Central memory CD8-positive, alpha-beta T cell (primary cell): ENCODE data around the gene NT5DC1.

ENCODE experiments used
- ATAC-seq: fragments of 150-1000 bp; cut with Tn5 transposase; replicated peaks from 2 replicates; pipeline ENCODE4 v1.10.0; 2022; ENCODE audit warnings: mild to moderate bottlenecking, moderate FRiP score, moderate number of reproducible peaks; ENCODE audit not compliant: poor library complexity, severe bottlenecking; ENCODE audit errors: extremely low read depth
- DNase-seq, 2 donors: peaks; one replicate each; pipeline ENCODE4 v3.0.0; 2021; ENCODE audit warnings: low spot score in 2 of 2
- H3K27ac Mint-ChIP-seq: one replicate; pipeline ENCODE4 v1.8.0; 2022; ENCODE audit warnings: low read depth, mild to moderate bottlenecking, moderate library complexity, mixed read lengths
- H3K27me3 Mint-ChIP-seq: one replicate; pipeline ENCODE4 v1.8.0; 2022; ENCODE audit warnings: mixed read lengths
- H3K36me3 Mint-ChIP-seq: one replicate; pipeline ENCODE4 v1.8.0; 2022; ENCODE audit warnings: mild to moderate bottlenecking, moderate library complexity, mixed read lengths; ENCODE audit not compliant: insufficient read depth
- H3K4me1 Mint-ChIP-seq: one replicate; pipeline ENCODE4 v1.8.0; 2022; ENCODE audit warnings: mixed read lengths
- H3K4me3 Mint-ChIP-seq: one replicate; pipeline ENCODE4 v1.8.0; 2022; ENCODE audit warnings: mild to moderate bottlenecking, moderate library complexity, mixed read lengths
- H3K9me3 Mint-ChIP-seq: one replicate; pipeline ENCODE4 v1.8.0; 2022; ENCODE audit warnings: mixed read lengths

NT5DC1 gene

DNA sequence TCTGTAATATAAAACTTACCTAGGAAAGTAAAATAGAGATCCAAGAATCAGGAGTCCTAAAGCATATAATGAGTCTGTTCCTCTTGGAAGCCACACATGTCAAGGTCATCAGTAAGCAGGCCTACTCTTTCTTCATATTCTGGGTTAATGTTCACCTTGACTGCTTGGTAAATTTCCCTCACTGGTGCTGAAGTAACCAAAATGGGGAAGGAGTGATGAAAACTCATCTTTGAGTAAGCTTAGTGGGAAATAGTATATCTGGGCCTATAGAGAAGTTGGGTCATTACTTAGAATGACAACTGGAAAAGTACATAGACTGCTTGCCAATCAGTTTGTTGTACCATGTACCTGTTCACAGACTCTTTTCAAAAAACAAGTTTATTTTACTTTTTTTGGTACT is 146.6 kb downstream of the NT5DC1 start:
- peak overlapping the region; percentile 19 for H3K27ac Mint-ChIP-seq
- H3K36me3 Mint-ChIP-seq: peaks cover 8% of the 10 kb centered on the region
- no peaks in the 10 kb centered on the region for H3K9me3 Mint-ChIP-seq
- H3K4me1 Mint-ChIP-seq: no peaks in the 10 kb centered on the region
- no peak overlapping the region for H3K4me3 Mint-ChIP-seq
- no peaks in the 10 kb centered on the region for H3K27me3 Mint-ChIP-seq
- ATAC-seq: no peak
- DNase-seq: no peak

DNA sequence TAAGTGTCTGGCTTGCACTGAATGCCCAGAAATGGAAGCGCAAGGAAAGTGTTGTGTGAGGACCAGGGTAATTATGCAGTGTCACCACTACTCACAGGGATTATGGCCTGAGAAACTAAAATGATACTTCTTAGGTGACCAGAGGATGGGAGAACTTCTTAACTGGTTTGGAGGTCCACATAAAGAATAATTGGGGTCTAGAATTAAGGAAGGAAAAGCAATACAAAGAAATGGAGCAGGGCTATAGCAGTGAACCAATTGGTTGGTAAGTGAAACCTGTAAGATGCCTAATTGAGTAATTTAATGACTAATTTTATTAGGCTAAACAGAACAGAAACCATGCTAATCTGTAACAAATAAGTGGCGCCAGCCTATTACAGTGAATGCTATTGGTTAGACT is 147.9 kb downstream of the NT5DC1 start:
- Mint-ChIP-seq H3K27me3 (no peaks in the 10 kb centered on the region), H3K27ac (peak overlapping the region; percentile 80), H3K9me3 (no peaks in the 10 kb centered on the region), H3K4me3 (no peak overlapping the region), H3K4me1 (no peaks in the 10 kb centered on the region), H3K36me3 (peaks cover 8% of the 10 kb centered on the region)
- no peak for ATAC-seq
- DNase-seq: no peak

DNA sequence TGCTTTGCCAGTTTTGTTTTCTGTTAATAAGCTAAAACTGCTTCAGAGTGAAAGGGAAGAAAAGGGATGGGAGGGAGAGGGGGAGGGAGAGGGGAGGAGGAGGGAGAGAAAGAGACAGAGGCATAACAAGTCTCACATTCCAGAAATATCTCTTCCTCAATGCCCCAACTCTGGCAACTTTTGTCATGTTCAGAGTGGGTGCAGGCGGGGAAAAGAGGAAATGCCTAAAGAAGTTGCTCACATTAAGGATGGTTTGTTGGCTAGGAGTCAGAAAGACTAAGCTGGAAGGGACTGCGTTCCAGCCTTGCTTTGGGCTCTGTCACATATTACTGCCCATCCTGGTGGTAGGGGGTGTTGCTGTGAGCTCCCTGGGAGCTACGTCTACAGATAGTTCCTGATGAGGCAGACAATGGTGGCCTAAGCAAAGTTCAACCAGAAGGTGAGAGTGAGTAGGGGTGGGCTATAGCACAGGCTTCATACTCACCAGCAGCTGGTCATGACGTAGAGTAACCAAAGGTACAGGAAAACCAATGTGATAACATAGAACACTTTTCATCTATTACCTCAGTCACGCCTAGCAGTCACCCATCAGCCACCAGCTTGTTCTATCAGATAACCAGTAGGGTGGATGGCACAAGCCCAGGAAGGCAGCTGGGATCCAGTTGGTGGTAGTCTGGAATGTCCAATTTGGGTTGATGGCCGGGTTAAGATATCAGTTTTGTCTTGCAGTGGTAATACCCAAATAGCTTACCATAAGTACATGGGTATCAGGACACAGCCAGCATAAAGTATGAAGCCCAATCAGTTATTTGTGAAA is 151.1 kb downstream of the NT5DC1 start:
- Mint-ChIP-seq H3K27ac (no peak overlapping the region), H3K4me3 (no peak overlapping the region), H3K9me3 (no peaks in the 10 kb centered on the region), H3K27me3 (no peaks in the 10 kb centered on the region), H3K36me3 (peaks cover 6% of the 10 kb centered on the region), H3K4me1 (no peaks in the 10 kb centered on the region)
- ATAC-seq: no peak
- DNase-seq: no peak

DNA sequence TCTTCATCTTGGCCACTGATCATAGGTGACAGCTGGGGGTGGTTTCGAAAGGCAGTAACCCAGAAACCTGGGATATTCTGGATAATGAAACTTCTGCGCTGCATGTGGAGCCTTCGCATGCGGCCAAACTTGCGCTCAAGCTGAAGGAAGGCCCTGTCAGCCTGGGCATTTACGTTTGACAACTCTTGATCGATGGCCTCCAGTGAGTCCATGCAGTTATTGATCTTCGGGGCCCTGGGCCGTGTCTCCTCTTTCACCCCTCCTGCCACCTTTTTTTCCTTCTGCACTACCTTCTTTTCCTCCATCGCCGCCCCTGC is 152.5 kb downstream of the NT5DC1 start:
- Mint-ChIP-seq H3K9me3 (no peaks in the 10 kb centered on the region), H3K4me1 (no peaks in the 10 kb centered on the region)

DNA sequence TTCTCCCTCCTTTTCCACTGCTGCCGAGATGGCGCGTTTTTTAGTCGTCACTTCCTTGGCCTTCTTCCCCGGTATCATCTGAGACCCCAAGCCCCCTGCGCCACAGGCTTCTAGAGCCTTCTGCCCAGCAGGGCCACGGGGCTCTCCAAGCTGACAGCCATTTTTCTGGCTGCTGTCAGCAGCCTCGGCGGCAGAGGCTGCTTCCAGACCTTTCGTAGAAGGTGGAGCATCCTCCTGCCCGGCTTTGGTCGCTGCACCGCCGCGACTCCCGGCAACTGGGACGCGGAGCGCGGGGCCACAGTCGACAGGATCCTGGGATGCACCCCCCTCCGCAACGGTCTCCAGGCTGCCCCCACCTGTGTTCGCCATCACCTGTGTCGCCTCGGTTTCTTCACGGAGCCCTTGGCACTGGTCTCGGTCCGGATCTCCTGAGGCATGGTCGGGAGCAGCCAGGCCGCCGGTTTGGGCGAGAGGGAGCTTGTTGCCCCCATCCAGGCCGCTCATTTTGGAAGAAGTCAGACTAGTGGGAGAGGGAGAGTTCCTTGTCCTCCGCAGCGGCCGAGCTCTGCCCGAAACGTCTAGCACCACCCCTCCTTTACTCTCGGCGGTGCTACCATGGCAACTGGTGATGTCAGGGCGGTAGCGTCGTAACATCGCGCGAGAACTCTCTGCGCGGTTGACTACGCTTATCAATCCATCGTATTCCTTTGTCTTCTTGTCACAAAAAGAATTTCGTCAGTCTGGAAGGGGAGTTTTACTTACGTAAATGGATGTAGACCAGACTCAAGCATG is 153.0 kb downstream of the NT5DC1 start, which contains the start of gene TSPYL4:
Gene TSPYL4 (minus strand): TSS at position 571 of the 792 bp plus-strand sequence. CDS start 67 bp downstream, at position 504.
- H3K4me3 Mint-ChIP-seq: no peak within 1 kb of the TSS
- H3K27me3 Mint-ChIP-seq: no peaks in the 10 kb centered on the region
- ATAC-seq (peak; percentile 99), DNase-seq (peak; percentile 84 to 91)
- H3K4me1 Mint-ChIP-seq: no peaks in the 10 kb centered on the region
- H3K36me3 Mint-ChIP-seq: peaks cover 6% of the 10 kb centered on the region
- H3K27ac Mint-ChIP-seq: no peak within 1 kb of the TSS
- no peaks in the 10 kb centered on the region for H3K9me3 Mint-ChIP-seq

More for the DNA sequence above, 152.5 kb downstream of the NT5DC1 start:
- ATAC-seq: no peak
- Mint-ChIP-seq H3K27me3 (no peaks in the 10 kb centered on the region), H3K4me3 (no peak overlapping the region), H3K36me3 (peaks cover 6% of the 10 kb centered on the region), H3K27ac (no peak overlapping the region)
- DNase-seq: no peak

DNA sequence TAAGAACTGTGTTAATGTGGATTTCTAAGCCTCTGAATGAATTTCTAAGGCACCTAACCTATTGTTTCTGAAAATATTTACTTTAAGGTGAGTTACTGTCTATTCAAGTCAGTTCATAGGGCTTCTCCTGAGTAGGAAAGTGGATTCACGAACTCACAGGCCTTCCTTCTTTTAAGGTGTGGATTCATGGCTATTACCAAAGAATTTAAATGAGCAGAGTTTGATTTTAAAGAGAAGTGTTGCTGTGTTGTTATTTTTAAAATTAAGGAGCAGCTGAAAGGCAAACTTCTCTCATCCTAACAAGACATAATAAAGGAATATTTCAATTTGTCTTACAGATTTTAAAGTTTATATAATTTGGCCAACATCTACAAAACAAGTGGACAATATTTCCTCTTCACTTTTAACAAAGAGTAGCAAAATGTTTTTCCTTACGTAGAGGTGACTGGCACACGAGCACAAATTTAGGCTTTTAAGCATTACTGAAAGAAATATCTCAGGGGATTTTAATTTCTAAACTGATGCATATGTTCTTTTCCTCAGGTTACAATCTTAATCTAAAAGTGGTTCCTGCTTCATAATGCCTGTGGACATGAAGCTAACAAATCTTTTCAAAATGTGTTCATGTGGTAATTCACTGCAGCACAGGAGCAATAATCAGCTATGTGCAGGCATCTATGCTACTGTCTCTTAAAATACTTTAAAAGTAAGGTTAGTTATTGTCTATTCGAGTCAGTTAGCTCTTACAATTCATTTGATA is 153.8 kb downstream of the NT5DC1 start:
- Mint-ChIP-seq H3K9me3 (no peaks in the 10 kb centered on the region), H3K27ac (no peak overlapping the region), H3K36me3 (peaks cover 6% of the 10 kb centered on the region), H3K27me3 (no peaks in the 10 kb centered on the region), H3K4me1 (no peaks in the 10 kb centered on the region), H3K4me3 (no peak overlapping the region)
- DNase-seq: no peak
- ATAC-seq: no peak

DNA sequence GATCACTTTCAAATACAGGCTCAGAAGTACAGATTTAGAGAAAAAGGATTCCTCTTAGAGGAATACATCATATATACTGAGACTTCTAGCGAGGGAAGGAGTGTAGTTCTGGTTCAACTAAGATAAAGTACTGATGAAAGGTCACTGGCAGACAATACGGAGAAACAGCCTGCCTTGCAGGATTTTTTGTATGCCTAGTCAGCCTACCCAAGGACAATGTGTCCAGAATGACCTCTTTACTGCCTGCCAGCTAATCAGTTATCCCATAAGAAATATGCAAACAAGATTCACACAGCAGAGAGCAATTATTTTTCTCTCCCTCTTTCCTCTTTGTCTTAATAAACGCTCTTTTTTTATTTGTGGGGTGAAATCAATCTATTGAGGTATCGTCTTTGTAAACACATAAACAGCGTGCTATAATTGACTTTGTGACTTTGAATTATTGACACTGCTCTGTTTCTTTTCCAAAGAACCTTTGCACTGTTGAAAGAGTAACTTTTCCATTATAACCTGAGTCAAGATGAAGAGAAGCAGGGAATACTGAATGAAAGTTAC is 154.7 kb downstream of the NT5DC1 start:
- Mint-ChIP-seq H3K36me3 (peaks cover 5% of the 10 kb centered on the region), H3K9me3 (no peaks in the 10 kb centered on the region), H3K27me3 (no peaks in the 10 kb centered on the region), H3K4me1 (peaks cover 2% of the 10 kb centered on the region), H3K4me3 (no peak overlapping the region), H3K27ac (no peak overlapping the region)
- no peak for DNase-seq
- ATAC-seq: no peak

DNA sequence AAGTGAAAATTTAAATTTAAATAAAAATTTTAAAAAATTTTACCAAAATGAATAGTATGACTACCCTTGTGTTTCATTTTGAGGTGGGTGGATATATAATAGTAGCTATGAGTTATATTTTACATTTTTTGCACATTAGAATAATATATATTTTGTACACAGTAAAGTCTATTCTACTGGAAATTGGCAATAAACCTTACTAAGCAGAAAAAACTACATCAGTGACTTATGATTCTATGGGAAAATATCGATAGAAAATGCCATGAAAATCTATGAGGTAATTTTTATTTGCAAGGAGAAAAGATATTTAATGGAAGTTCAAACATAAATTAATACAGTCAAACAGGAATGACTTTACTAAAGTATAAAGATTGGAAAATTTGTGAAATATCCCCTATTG is 156.0 kb downstream of the NT5DC1 start:
- no peaks in the 10 kb centered on the region for H3K9me3 Mint-ChIP-seq
- H3K27me3 Mint-ChIP-seq: no peaks in the 10 kb centered on the region
- no peak overlapping the region for H3K27ac Mint-ChIP-seq
- no peak for ATAC-seq
- H3K36me3 Mint-ChIP-seq: no peaks in the 10 kb centered on the region
- no peak for DNase-seq
- peaks cover 13% of the 10 kb centered on the region for H3K4me1 Mint-ChIP-seq
- H3K4me3 Mint-ChIP-seq: no peak overlapping the region

DNA sequence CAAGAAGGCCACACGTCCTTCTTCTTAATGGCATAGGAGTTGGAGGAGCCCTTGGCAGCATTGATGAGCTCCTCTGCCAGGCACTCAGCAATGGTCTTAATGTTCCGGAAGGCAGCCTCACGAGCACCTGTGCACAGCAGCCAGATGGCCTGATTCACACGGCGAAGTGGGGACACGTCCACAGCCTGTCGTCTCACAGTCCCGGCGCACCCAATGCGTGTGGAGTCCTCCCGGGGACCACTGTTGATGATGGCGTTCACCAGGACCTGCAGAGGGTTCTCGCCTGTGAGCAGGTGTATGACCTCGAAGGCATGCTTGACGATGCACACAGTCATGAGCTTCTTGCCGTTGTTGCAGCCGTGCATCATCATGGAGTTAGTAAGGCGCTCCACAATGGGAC is 157.9 kb downstream of the NT5DC1 start:
- Mint-ChIP-seq H3K27ac (no peak overlapping the region), H3K4me3 (no peak overlapping the region), H3K4me1 (peaks cover 27% of the 10 kb centered on the region), H3K36me3 (peaks cover 2% of the 10 kb centered on the region), H3K9me3 (peaks cover 6% of the 10 kb centered on the region), H3K27me3 (no peaks in the 10 kb centered on the region)
- ATAC-seq: no peak
- DNase-seq: no peak

DNA sequence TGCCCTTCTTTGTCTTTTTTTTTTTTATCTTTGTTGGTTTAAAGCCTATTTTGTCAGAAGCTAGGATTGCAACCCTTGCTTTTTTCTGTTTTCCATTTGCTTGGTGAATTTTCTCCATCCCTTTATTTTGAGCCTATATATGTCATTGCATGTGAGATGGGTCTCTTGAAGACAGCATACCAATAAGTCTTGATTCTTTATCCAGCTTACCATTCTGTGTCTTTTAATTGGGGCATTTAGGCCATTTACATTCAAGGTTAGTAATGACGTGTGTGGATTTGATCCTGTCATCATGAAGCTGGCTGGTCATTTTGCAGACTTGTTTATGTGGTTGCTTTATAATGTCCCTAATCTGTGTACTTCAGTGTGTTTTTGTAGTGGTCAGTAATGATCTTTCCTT is 162.7 kb downstream of the NT5DC1 start:
- peaks cover 36% of the 10 kb centered on the region for H3K4me1 Mint-ChIP-seq
- ATAC-seq: no peak
- peaks cover 2% of the 10 kb centered on the region for H3K36me3 Mint-ChIP-seq
- H3K9me3 Mint-ChIP-seq: peaks cover 12% of the 10 kb centered on the region
- no peak for DNase-seq
- no peaks in the 10 kb centered on the region for H3K27me3 Mint-ChIP-seq
- no peak overlapping the region for H3K4me3 Mint-ChIP-seq
- no peak overlapping the region for H3K27ac Mint-ChIP-seq

DNA sequence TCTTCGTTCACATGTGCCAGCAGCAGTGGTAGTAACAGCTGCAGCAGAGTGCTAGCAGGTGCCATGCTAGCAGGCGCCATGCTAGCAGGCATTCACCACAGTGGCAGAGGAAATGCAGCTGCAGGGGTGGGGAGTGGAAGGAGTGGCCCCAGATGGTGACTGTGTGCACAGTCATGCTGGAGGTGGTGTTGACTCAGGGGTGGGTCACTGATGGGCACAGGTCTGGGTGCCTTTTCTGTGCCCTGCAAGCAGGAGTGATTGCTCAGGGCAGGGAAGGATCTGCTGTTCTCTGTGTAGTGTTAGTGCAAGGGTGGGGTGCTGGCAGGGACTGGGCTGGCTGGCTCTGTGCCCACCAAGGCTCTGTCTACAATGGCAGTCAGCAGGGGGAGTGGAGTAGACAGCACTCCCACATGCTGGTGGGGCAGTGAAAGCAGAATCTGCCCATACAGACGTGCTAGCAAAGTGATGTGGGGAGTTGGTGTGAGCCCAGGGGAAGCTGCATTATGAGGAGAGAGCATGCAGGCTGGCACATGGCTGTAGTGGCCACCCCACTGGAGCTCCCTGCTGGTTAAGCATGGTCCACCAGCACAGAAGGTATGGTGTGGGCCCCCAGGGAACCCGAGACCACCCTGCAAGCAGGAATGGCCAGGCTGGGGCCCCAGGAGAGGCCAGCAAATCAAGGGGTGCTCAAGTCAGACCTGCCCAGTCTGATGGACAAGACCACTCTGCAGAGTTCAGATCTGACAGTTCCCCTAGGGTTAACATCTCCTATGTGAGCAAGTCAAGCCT is 164.6 kb downstream of the NT5DC1 start:
- ATAC-seq (no peak), DNase-seq (no peak)
- Mint-ChIP-seq H3K27me3 (no peaks in the 10 kb centered on the region), H3K36me3 (peaks cover 2% of the 10 kb centered on the region), H3K4me1 (peaks cover 40% of the 10 kb centered on the region), H3K27ac (peak overlapping the region; percentile 46), H3K9me3 (peaks cover 12% of the 10 kb centered on the region), H3K4me3 (no peak overlapping the region)

DNA sequence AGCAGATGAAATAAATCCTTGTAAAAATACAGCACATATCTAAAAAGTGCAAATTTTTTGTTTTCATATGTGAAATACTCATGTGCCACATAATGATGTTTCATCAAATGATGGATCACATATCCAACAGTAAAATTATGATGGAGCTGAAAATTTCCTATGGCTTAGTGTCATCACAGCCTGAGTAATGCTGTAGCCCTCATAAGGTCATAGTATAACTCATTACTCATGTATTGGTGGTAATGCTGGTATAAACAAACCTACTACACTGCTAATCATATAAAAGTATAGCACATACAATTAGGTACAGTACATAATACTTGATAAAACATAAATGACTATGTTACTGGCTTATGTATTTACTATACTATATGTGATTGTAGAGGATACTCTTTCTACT is 166.2 kb downstream of the NT5DC1 start:
- Mint-ChIP-seq H3K27me3 (no peaks in the 10 kb centered on the region), H3K4me3 (no peak overlapping the region), H3K9me3 (peaks cover 12% of the 10 kb centered on the region), H3K4me1 (peaks cover 36% of the 10 kb centered on the region), H3K36me3 (peaks cover 10% of the 10 kb centered on the region), H3K27ac (no peak overlapping the region)
- DNase-seq (no peak), ATAC-seq (no peak)
